GM23338 (cell line): ENCODE data around the gene WDR70. TPM values are rescaled to one million over a fixed set of nuclear protein-coding genes. Genes with fewer than 3 reads are reported as not detected.

Experiments used
- ATAC-seq: fragments of 200-7000 bp; cut with Tn5 transposase; 3 replicates; pipeline ENCODE4 v1.9.1; 2020
- DNase-seq: peaks from one replicate; pipeline ENCODE4 v3.0.0-alpha.2; 2015; ENCODE audit warnings: low spot score
- H2AFZ ChIP-seq: fragments of 200-600 bp; sonication (generic); 2 replicates; pipeline ENCODE4 v1.8.0; 2016; ENCODE audit warnings: antibody characterized with exemption, mild to moderate bottlenecking, moderate library complexity
- H3F3A ChIP-seq: fragments of 200-600 bp; sonication (generic); replicated peaks from 2 replicates; pipeline ENCODE4 v1.8.0; 2017; ENCODE audit warnings: antibody characterized with exemption, mixed run types, low read depth
- H3K27ac ChIP-seq: fragments of 200-600 bp; sonication (generic); 2 replicates; pipeline ENCODE4 v1.6.1; 2016; ENCODE audit warnings: low read depth
- H3K27me3 ChIP-seq: fragments of 200-600 bp; sonication (generic); 2 replicates; pipeline ENCODE4 v1.8.0; 2016; ENCODE audit warnings: mild to moderate bottlenecking, mixed run types, moderate library complexity; ENCODE audit not compliant: insufficient read depth
- H3K36me3 ChIP-seq: fragments of 200-600 bp; sonication (generic); 2 replicates; pipeline ENCODE4 v1.8.0; 2016; ENCODE audit warnings: mild to moderate bottlenecking; ENCODE audit not compliant: insufficient read depth
- H3K4me1 ChIP-seq: fragments of 200-600 bp; sonication (generic); 2 replicates; pipeline ENCODE4 v1.8.0; 2016; ENCODE audit warnings: mild to moderate bottlenecking, moderate library complexity; ENCODE audit not compliant: insufficient read depth
- H3K4me2 ChIP-seq: fragments of 200-600 bp; sonication (generic); 2 replicates; pipeline ENCODE4 v1.7.1; 2017; ENCODE audit warnings: mixed run types
- H3K4me3 ChIP-seq: fragments of 200-600 bp; sonication (generic); 2 replicates; pipeline ENCODE4 v1.6.1; 2016; ENCODE audit warnings: mixed run types
- H3K79me2 ChIP-seq: fragments of 200-600 bp; sonication (generic); replicated peaks from 2 replicates; pipeline ENCODE4 v1.8.0; 2017; ENCODE audit warnings: mild to moderate bottlenecking; ENCODE audit not compliant: insufficient read depth
- H3K9me2 ChIP-seq: fragments of 200-600 bp; sonication (generic); 2 replicates; pipeline ENCODE4 v1.8.0; 2017; ENCODE audit not compliant: insufficient read depth
- H4K20me1 ChIP-seq: fragments of 200-600 bp; sonication (generic); replicated peaks from 2 replicates; pipeline ENCODE4 v1.8.0; 2017; ENCODE audit warnings: mild to moderate bottlenecking; ENCODE audit not compliant: insufficient read depth
- H3K27ac Mint-ChIP-seq: 2 replicates; pipeline ENCODE4 v1.8.0; 2020; ENCODE audit warnings: inconsistent platforms, mild to moderate bottlenecking, moderate library complexity, mixed read lengths
- H3K27me3 Mint-ChIP-seq: 3 replicates; pipeline ENCODE4 v1.8.0; 2022; ENCODE audit warnings: low read depth, mild to moderate bottlenecking, moderate library complexity, mixed read lengths, inconsistent platforms; ENCODE audit not compliant: insufficient read depth, poor library complexity
- H3K36me3 Mint-ChIP-seq: 3 replicates; pipeline ENCODE4 v1.8.0; 2021; ENCODE audit warnings: low read depth, mild to moderate bottlenecking, inconsistent platforms, moderate library complexity, mixed read lengths
- H3K4me1 Mint-ChIP-seq: 3 replicates; pipeline ENCODE4 v1.8.0; 2020; ENCODE audit warnings: mild to moderate bottlenecking, inconsistent platforms, mixed read lengths
- H3K4me3 Mint-ChIP-seq: 3 replicates; pipeline ENCODE4 v1.8.0; 2021; ENCODE audit warnings: moderate library complexity, mild to moderate bottlenecking, inconsistent platforms, mixed read lengths
- H3K9me3 Mint-ChIP-seq: 3 replicates; pipeline ENCODE4 v1.8.0; 2020; ENCODE audit warnings: moderate library complexity, mild to moderate bottlenecking, inconsistent platforms, mixed read lengths
- CTCF ChIP-seq, 2 experiments: fragments of 200-600 bp in 1 of 2; sonication (generic) in 1 of 2; conservative IDR thresholded peaks; 2 replicates each; pipeline versions ENCODE4 v1.5.1 to v1.6.1; 2016 to 2017; ENCODE audit warnings: antibody characterized with exemption in 2 of 2, low read depth in 2 of 2, mild to moderate bottlenecking in 2 of 2, moderate library complexity in 1 of 2
- ZNF462 ChIP-seq: fragments of 250-450 bp; sonication (Bioruptor Pico); IDR thresholded peaks from 2 replicates; pipeline ENCODE4 v1.5.0; 2020; ENCODE audit warnings: mild to moderate bottlenecking, moderate library complexity
- polyA plus RNA-seq: library from polyadenylated mRNA; unstranded; fragments of >200 nt; fragmentation: Nextera tagmentation; extraction: Ambion mirVana; gene quantifications from 2 replicates; pipeline ENCODE4 v1.2.1, GENCODE V29; 2016
- total RNA-seq: library from RNA; depleted of rRNA; stranded (reverse); fragments of >200 nt; shearing (Covaris generic); gene quantifications from 2 replicates; pipeline ENCODE4 v1.2.3, GENCODE V29; 2014

The WDR70 gene
- total and polyA plus RNA-seq, 2 experiments from 2014 or later: 34.9 to 86.7 TPM

DNA sequence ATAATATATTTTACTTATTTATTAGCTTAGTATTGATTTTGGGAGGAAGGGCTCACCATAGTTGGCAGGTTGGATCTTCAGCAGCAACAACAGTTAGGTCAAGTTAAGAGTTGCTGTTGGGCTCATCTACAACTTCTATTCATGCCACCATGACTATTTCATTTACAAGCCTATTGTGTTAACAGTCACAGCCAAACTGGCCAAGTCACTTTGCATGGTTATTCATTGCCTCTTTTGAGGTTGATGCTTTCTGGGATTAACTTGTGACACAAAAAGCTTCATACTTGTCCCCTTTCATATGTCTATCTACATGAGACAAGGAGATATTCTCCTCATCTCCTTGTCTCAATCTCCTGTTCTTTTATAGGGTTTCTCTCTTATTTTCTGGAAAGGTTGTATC lies 98.3 kb downstream of the WDR70 start:
- no peaks in the 10 kb centered on the region for H3K9me2 ChIP-seq
- no peaks in the 10 kb centered on the region for H3K27me3 ChIP-seq
- H3K4me2 ChIP-seq: 0 out of 2 replicates have a peak overlapping the region, but pooled peaks have one; percentile 16
- no peaks in the 10 kb centered on the region for H4K20me1 ChIP-seq
- no peak for ATAC-seq
- Mint-ChIP-seq H3K4me3 (no peak overlapping the region), H3K27me3 (peaks cover 3% of the 10 kb centered on the region), H3K36me3 (peaks cover 61% of the 10 kb centered on the region), H3K27ac (peak overlapping the region; percentile 26; the same call in 1 of the 2 replicates), H3K4me1 (peaks cover 7% of the 10 kb centered on the region), H3K9me3 (peaks cover 39% of the 10 kb centered on the region)
- peaks cover 8% of the 10 kb centered on the region for H3K4me1 ChIP-seq
- no peak overlapping the region for H3K27ac ChIP-seq
- no peaks in the 10 kb centered on the region for H3K79me2 ChIP-seq
- 0 out of 2 replicates have a peak, but pooled peaks cover 9% of the 10 kb centered on the region for H3K36me3 ChIP-seq
- TF ChIP-seq ZNF462 (CRISPR knock-in tag): peak; percentile 16; the same call in 1 of the 2 replicates
- TF ChIP-seq CTCF (conservative IDR thresholded peaks at IDR 0.05; ENCODE audit: low read depth in 2 of 2): no peak
- no peak overlapping the region for H3K4me3 ChIP-seq
- DNase-seq: no peak
- H2AFZ ChIP-seq: no peak overlapping the region
- no peaks in the 10 kb centered on the region for H3F3A ChIP-seq
